Measurements from ENCODE around the gene PICK1. TPM values are rescaled to one million over a fixed set of nuclear protein-coding genes. Genes with fewer than 3 reads are reported as not detected.

PICK1 gene
- total RNA-seq, 1 donor from 2014 or later: 74.3 TPM

DNA sequence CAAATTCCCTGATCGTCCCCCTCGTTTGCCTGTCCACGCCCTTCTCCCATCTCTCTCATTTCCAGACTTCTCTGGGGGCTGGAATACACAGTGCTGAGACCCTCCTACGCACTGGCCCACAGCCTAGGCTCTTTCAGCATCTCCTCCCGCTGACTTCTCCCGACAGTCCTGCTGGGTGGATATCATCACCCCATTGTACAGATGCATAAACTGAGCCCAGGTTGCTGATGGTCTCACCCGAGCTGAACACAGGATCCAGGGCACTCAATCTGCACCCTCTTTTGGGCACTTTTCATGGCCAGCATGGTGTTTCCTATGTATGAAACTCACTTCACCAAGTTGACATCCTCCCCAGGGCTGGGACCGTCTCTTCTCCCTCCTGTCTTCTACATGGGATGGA, 31.7 kb upstream of the PICK1 start:
- Mint-ChIP-seq H3K9me3 (no peaks in the 10 kb centered on the region), H3K4me3 (no peak overlapping the region), H3K27me3 (ENCODE audit: low read depth) (peaks cover 3% of the 10 kb centered on the region), H3K27ac (no peak overlapping the region), H3K4me1 (peaks cover 8% of the 10 kb centered on the region), H3K36me3 (no peaks in the 10 kb centered on the region)
- DNase-seq (ENCODE audit: low spot score in 2 of 2, unreplicated experiment in 2 of 2): no peak
- TF ChIP-seq CTCF (IDR thresholded peaks at IDR 0.05; ENCODE audit: unreplicated experiment): no peak

DNA sequence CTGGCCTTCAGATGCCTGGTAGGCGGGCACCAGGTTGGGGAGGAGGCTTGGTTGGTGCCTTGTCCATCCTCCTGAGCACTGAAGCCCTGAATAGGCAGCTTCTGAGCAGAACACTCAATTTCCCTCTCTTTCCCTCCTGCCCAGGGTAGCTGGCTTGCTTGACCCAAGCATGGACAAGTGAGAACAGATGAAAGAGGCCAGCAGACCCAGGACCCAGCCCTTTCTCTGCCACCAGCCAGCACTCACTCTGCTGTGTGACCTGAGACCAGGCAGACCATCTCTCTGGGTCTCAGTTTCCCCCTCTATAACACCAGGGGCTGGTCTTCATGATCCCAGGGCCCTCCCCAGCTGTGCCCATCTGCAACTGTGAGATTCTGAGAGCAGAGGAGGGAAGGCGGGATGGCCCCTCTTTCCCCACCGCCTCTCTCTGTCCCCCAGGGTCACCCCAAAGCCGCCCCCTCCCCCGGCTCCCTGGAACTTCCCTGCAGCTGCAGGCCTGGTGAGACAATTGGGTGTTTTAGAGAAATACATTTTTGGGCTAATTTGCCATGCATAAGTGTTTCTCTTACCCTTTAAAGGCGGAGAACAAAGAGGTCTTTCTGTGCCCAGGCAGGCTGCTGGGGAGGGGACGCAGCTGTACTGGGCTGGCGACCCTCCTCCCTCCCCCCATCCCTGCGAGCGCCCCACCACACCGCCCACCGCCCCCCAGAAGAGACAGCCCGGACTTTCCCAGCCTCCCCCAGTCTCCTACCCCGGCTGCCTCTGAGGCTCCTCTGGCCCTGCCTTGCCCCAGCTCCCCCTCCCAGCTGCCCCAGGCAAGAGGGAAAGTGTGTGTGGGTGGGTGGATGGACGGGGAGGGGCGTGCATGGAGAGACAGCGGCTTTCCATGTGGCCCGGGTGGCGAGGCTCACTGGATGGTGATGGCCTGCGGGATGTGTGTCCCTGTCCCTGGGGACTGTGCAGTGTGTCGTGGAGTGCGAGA, 30.8 kb upstream of the PICK1 start:
- H3K9me3 Mint-ChIP-seq: no peaks in the 10 kb centered on the region
- H3K27ac Mint-ChIP-seq: no peak overlapping the region
- no peak for DNase-seq (ENCODE audit: low spot score in 2 of 2, unreplicated experiment in 2 of 2)
- H3K36me3 Mint-ChIP-seq: no peaks in the 10 kb centered on the region
- H3K27me3 Mint-ChIP-seq (ENCODE audit: low read depth): peaks cover 3% of the 10 kb centered on the region
- TF ChIP-seq CTCF (IDR thresholded peaks at IDR 0.05; ENCODE audit: unreplicated experiment): no peak
- no peak overlapping the region for H3K4me3 Mint-ChIP-seq
- peaks cover 12% of the 10 kb centered on the region for H3K4me1 Mint-ChIP-seq

DNA sequence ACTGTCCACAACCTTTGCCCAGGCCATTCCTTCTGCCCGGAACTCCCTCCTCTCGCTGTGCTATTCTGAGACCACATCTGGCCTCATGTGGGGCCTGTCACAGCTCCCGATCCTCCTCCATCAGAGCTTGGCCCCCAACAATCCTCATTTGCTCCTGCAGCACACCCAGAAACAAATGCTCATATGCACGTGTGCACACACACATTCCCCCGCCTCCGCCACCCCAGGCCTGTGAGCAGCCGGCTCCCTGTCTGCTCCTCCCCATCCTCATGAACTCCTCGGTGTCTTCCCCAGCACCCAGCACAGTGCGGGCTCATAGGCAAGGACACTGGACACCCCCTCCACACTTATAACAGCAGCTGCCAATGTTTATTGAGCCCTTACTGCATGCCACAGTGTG, 29.7 kb upstream of the PICK1 start:
- no peak for TF ChIP-seq CTCF (IDR thresholded peaks at IDR 0.05; ENCODE audit: unreplicated experiment)
- no peak for DNase-seq (ENCODE audit: low spot score in 2 of 2, unreplicated experiment in 2 of 2)
- Mint-ChIP-seq H3K9me3 (no peaks in the 10 kb centered on the region), H3K27ac (no peak overlapping the region), H3K27me3 (ENCODE audit: low read depth) (peaks cover 3% of the 10 kb centered on the region), H3K4me3 (no peak overlapping the region), H3K4me1 (peaks cover 12% of the 10 kb centered on the region), H3K36me3 (no peaks in the 10 kb centered on the region)

DNA sequence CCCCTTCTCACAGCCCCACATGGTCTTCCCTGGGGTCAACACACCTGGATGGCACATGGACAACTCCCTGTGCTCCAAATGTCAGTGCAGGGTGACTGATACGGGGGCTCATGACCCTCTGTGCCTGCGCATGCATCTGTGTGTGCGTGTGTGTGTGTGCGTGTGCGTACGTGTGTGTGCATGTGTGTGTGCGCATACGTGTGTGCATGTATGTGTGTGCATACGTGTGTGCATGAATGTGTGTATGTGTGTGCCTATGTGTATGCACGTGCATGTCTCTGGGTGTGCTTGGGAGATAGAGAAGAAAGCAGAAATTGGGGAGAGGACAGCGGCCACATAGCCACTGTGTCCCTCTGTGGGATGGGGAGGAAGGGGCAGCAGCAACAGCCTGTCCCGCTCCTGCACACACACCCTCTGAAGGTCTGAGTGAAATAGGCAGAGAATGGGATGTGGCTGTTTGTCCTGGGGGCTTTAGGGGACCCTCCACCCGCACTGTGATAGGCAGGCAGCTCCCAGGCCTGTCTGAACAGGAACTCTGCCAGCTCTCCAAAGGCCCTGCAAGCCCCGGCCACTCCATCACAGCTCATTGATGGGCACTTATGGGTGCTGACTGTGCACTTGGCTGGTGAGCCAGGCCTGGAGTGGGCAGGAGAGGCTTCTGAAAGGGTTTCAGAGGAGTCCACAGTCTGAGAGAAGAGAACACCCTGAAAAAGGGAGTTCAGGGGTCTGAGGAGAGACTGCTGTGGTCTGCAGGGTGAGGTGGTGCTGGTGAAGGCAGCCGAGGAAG, 28.7 kb upstream of the PICK1 start:
- TF ChIP-seq CTCF (IDR thresholded peaks at IDR 0.05; ENCODE audit: unreplicated experiment): no peak
- Mint-ChIP-seq H3K4me1 (peaks cover 14% of the 10 kb centered on the region), H3K27me3 (ENCODE audit: low read depth) (peaks cover 3% of the 10 kb centered on the region), H3K36me3 (no peaks in the 10 kb centered on the region), H3K9me3 (no peaks in the 10 kb centered on the region), H3K27ac (no peak overlapping the region), H3K4me3 (no peak overlapping the region)
- DNase-seq (ENCODE audit: low spot score in 2 of 2, unreplicated experiment in 2 of 2): no peak

GRCh38 chr22:38029370-38029769, 27.8 kb upstream of the PICK1 start:
- H3K27ac Mint-ChIP-seq: no peak overlapping the region

More at GRCh38 chr22:38029370-38029769, 27.8 kb upstream of the PICK1 start:
- Mint-ChIP-seq H3K36me3 (no peaks in the 10 kb centered on the region), H3K4me3 (no peak overlapping the region), H3K27me3 (ENCODE audit: low read depth) (peaks cover 1% of the 10 kb centered on the region), H3K9me3 (no peaks in the 10 kb centered on the region), H3K4me1 (peaks cover 20% of the 10 kb centered on the region)
- TF ChIP-seq CTCF (IDR thresholded peaks at IDR 0.05; ENCODE audit: unreplicated experiment): no peak
- DNase-seq (ENCODE audit: low spot score in 2 of 2, unreplicated experiment in 2 of 2): no peak

All from mesothelial cell of epicardium (in vitro differentiated cells).